T1000 (cell line): ENCODE measurements around the gene TGFBR2.
"Not testable (repeated sequence)": the region's sequence is repeated elsewhere in the genome, so short reads cannot be mapped to it uniquely, and the experiment has no call there.

Source experiments
- DNase-seq: peaks from one replicate; lab custom pipeline; 2025; ENCODE audit warnings: mixed read lengths; lab: John Stamatoyannopoulos, UW

Gene TGFBR2

DNA sequence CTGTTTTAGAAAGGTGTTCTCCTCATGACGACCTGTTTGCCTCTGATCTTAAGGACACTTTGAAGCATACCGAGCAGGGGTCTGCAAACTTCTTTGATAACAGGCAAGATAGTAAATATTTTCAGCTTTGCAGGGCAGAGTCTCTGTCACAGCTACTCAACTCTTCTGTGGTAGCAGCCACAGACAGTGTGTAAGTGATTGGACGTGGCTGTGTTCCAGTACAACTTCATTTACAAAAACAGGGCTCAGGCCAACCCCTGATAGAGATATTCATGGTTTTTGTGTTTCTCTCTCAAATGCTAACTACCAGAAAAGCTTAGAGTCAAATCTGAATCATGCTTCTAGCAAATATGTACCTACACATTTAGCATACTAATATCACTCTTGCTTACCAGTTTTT lies 51.5 kb downstream of the TGFBR2 start:
- DNase-seq: no peak

DNA sequence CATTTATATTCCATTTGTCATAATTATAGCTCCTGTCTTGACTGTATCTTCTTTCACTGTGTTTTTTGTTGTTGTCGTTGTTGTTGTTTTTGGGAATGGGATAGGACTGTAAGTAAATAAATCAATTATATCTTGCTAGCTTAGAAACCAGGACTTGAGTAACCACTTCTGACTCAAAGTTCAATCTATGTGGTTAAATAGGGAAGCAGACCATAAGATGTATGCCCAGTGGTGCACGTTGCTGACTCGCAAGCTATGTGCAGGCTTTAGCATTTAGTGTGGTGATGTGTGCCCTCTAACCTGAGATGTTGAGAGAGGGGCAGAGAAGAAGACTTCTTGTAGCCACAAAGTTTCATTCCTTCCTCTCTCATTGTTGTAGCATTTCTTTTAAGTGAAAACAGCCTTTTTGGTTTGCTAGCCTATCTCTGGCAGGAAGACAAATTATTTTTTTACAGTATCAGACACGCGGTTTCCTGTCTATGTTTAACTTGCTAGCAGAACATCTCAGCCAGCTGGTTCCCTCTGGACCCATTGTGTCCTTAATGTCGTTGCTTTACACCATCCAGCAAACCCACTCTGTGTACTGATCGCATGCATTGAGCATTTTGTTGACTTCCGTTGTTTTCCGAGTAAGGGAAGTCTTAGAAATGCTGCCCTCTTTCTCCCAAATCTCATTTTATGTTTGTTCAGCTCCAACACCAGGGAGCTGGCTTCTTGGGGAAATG lies 52.1 kb downstream of the TGFBR2 start:
- DNase-seq: no peak

DNA sequence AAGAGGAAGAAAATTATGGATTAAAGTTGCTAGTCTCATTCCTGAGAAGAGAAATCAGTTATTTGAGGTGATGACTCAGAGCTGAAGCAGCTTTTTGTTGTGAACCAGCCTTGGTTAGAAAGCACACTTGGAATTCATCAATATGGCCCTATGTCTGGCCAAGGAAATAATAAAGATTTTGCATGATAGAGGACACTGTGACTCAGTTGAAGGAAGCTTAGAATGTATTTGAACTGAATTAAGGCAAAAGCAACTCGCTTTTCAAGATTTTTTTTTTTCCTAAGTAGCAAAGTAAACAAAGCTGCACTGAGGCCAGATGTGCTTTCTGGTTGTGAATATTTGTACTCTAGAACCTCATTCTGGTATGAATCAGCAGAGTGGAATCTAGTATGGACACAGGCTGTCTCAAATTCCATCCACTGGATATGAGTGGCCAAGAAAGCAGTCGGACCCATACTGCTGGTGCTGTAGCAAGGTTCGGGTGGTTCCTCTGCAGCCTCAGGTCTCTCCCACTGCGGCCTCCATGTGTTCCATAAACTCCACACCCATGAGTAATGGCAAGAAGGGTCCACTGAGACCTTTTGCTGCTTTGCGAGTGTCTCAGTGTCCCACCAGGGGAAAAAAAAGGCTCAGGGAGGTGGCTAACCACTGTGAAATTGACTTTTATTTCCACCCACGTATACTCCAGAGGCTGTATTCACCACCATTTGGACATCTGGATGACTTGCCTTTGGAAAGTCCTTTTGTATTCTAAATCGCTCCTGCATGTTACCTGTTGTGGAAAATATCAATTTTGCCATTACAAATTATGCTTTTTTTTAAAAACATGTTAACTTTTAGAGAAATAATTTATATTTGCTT lies 53.1 kb downstream of the TGFBR2 start:
- peak; percentile 33 for DNase-seq

DNA sequence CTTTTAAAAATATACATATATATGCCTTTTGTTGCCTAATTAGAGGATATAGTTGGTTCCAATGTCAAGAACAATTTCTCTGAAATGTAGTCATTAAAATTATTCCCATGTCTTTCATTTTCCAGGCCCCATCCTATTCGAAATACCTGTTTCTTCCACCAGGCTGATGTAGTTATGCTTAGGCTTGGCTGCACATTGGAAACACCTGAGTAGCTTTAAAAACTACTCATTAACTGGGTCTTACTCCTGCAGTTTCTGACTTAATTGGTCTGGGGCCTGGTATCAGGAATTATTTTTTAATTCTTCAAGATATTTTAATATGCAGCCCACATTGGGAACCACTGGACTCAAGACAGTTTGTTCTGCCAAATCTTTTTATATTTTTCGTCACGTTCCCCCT lies 53.7 kb downstream of the TGFBR2 start:
- no peak for DNase-seq

DNA sequence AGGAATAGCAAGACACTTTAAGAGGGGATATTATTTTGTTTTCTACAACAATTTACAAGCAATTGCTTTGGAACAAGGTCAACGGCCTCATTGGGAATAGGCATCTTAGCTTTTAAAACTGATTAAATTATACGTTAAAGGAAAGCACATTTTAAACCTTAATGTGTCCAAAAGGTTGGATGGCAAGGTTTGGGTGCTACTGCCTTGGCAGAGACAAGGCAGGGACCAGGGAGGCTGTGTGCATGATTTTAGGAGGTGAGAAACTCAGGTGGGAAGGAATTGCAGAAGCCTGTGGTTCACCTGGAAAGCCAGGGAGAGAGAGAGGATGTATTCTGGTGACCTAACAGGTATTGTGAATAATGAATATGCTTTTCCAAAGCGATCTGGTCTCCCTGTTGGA lies 54.3 kb downstream of the TGFBR2 start:
- DNase-seq: no peak

DNA sequence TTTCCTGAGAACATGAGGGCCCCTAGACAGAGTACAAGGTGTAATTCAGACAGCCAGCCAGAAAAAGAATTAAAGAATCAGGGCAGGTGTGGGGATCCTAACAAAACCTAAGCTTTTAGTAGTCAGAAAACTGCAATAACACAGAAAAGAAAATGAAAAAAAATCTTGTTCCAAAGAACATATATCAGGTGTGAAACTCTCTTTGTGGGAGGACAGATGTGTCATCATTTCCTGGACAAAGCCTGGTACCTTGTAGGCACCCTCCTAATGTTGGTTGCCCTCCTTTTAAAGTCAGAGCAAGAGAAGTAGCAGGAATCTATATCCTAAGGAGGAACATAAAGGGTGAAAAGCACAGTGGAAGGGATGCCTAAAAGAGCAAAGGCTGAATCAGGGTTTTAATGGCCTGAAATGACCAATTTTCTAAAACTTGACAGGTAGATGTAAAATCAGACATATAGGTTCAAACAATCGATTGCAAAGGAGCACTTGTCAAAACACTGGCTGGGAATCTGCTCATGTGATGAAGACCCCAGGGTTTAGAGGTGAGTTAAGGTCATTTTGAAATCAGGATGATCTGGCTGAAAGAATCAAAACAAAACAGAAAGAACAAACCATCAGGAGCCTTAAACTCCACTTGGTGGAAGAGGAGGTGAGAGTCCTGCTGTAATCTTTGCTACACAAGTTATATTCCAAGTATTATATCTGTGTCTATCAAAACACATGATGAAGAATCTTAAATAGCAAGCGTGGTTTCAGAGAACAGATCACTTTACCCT lies 54.9 kb downstream of the TGFBR2 start:
- no peak for DNase-seq

DNA sequence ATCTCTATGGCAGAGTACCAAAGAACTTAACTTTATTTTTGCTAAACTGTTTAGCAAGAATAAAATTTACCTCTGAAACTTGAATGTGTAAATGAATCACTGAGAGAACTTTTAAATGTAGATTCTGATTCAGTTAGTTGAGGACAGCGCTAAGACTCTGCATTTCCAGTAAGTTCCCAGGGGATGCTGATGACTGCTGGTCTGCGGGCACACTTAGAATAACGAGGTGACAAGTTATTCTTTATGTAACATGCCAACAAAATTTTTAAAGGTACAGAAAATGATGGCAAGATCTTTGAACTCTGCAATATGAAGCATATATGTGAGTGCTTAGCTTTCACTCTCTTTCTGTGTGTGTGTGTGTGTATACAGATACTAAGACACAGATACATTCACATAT lies 56.4 kb downstream of the TGFBR2 start:
- no peak for DNase-seq

DNA sequence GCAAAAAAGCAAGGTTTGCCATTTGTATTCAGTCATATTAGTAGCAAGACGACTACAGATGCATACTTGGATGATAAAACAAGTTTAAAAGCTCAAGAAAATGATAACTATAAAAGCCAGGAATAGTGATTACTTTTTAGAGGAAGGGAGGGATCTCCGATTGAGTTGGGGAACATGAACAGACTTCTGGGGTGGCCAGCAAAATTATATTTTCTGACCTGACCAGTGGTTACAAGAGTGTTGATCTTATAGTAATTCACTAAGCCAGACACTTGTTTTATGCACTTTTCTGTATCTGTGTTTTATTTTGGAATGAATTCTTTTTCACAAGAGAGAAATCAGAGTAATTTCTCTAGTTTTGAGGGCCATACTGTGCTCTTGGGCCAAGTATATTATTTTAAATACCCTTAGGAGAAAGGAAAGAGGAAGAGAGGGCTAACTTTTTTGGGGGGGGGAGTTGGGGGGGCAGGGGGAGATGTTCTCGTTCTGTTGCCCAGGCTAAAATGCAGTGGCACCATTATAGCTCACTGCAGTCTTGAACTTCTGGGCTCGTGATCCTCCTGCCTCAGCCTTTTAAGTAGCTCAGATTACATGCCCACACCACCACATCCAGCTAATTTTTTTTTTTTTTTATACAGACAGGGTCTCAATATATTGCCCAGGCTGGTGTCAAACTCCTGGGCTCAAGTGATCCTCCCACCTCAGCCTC lies 57.3 kb downstream of the TGFBR2 start:
- no peak for DNase-seq

DNA sequence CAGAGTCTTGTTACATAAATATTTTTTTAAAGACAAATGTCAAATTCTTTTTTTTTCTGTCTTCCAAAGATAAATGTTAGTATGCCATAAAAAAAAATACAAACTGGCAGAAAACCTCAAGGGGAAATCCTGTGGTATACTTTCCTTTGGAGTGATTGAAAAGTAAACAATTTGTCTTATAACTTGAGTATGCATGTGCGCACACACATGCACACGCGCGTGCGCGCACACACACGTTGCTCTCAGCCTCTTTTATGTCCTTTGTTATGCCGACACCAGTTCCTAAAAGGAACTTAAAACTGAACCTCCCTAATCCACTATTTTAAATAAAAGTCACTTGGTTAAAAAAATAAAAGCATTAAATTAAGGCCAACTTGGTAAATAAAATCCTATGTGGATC lies 58.1 kb downstream of the TGFBR2 start:
- DNase-seq: no peak

DNA sequence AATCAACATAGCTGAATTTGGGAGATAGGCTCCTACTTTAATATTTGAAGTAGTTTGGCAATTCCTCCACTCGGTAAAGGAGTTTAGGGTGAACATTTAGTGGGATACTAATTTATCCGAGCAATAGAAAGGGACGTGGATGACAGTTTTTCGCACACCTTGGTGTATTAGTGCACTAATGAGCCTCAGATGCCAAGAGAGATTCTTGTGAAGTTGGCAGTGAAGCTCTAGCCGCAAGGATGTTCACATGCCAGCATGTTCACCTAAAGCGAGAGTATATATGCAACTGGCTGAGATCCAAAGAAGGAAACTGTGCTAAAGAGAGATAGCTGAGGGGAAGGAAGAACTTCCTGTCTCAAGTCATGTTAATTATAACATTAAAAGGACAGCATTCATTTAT lies 58.5 kb downstream of the TGFBR2 start:
- no peak for DNase-seq

DNA sequence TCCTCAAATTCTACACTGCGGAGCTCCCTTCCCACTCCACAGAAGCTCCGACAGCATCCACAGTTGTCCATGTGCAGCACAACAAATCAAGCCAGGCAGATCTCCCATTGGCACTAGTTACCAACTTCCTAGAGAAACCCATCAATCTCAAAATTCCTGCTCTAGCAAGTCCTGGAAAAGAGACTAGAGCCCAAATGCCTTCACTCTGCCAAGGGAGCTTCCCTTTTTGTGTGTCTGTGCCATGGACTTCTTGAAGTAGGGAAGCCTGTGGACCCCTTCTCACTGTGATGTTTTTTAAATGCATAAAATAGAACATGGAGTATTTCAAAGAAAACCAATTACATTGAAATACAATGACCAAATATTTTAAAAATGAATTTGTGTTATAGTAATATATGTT lies 59.1 kb downstream of the TGFBR2 start:
- DNase-seq: no peak

DNA sequence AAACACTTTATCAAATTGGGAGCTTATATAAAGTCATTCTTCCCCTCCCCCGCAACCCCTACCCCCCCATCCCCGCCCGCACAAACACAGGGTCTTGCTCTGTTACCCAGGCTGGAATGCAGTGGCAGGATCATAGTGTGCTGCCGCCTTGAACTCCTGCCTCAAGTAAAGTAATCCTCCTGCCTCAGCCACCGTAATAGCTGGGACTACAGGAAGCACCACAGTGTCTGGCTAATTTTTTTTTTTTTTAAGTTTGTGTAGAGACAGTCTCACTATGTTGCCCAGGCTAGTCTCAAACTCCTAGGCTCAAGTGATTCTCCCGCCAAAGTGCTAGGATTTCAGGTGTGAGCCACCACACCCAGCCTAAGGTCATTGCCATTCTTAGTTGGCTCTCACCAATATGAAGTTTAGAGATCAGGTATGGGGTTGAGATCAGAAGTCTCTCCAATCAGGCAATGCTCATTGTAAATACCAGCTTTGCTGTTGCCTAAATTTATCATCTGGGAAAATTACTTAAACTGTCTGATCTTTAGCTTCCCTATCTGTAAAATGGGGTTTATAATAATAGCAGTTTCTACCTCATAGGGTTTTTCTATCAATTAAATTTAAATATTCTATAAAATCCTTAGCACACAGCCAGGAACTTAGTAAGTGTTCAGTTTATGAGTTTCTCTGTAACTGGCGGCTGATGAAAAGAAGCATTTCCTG lies 60.3 kb downstream of the TGFBR2 start:
- no peak for DNase-seq

DNA sequence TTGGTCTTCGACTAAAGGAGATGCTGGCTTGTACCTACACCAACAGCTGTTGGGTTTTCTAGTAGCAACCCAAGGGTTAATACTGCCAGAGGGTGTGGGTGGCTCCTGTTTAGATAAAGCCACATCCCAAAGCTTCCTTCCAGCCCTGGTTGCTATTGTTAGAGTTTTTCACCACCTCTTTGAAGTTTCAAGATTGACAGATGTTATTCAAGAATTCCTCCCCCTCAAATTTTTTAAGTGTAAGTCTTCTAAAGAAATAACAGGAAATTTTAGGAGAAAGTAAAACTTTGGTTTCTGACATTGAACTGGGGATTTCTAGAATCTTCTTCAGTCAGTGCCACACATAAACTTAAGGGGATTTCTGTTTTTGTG lies 60.9 kb downstream of the TGFBR2 start:
- no peak for DNase-seq

DNA sequence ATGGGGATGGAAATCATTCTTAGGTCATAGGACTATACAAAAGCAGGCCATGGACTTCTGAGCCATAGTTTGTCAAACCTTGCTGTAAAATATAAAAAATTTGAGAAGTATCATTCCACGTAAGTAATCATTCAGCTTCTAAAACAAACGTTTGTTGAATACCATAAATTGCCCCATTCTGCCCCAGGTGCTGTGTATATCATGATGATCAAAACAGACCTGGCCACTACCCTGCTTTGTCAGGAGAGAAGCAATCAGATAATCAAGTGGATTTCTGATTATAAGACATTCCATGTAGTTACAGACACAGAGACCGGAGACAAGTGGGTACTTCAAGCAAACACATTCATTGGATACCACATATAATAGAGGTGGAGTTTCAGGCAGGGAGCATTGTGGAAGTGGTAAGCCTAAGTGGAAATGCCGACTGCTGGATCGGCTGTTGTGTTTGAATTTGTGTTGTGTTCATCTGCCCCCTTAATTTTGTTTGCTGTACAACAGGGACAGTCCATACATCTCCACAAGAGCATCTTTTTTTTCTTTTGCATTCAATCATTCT lies 61.7 kb downstream of the TGFBR2 start:
- no peak for DNase-seq

DNA sequence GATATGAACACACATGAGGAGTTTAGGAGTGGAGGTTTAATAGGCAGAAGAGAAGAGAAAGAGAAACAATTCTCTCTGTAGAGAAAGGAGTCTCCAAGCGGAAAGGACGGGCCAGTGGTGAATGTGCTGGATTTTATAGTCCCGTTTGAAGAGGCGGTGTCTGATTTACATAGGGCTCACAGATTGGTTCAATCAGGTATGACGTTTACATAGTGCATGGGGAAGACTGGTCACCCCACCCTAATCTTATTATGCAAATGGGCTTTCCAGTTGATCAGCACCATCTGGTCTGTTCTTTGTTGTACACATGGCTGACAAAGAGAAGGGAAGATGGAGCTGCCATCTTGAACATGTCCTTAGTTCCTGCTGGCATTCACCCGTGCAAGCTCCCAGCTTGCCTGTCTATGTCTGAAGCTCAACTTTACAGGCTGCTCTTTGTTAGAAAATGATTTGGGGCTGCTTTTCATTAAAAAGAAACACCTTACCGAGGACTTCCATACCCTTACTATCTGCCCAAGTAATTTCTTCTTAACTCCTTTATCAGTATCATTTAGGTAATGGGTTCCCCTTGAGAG lies 63.0 kb downstream of the TGFBR2 start:
- not testable (repeated sequence) for DNase-seq

DNA sequence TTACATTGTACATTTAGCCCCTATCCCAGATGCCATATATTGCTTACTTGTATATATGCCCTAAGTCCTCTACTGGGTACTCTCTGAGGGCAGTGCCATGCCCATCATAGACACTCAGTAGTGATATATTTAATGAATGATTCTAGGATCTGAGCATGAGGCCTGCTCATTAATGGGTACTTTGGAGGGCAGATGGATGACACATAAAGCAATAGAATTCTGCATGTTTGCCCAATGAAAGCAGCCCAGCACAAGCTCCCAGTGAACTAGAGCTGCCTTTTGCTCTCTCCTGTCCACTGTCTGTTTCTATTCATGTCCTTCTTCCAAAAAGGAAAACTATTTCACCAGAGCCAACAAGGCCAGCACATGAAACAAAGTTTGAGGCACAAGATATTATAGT lies 63.9 kb downstream of the TGFBR2 start:
- DNase-seq: no peak

DNA sequence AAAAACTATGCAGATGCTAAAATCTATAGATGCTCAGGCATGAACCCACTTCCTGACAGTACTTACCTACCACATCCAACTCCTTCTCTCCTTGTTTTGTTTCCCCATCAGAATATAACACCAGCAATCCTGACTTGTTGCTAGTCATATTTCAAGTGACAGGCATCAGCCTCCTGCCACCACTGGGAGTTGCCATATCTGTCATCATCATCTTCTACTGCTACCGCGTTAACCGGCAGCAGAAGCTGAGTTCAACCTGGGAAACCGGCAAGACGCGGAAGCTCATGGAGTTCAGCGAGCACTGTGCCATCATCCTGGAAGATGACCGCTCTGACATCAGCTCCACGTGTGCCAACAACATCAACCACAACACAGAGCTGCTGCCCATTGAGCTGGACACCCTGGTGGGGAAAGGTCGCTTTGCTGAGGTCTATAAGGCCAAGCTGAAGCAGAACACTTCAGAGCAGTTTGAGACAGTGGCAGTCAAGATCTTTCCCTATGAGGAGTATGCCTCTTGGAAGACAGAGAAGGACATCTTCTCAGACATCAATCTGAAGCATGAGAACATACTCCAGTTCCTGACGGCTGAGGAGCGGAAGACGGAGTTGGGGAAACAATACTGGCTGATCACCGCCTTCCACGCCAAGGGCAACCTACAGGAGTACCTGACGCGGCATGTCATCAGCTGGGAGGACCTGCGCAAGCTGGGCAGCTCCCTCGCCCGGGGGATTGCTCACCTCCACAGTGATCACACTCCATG lies 65.3 kb downstream of the TGFBR2 start:
- no peak for DNase-seq

DNA sequence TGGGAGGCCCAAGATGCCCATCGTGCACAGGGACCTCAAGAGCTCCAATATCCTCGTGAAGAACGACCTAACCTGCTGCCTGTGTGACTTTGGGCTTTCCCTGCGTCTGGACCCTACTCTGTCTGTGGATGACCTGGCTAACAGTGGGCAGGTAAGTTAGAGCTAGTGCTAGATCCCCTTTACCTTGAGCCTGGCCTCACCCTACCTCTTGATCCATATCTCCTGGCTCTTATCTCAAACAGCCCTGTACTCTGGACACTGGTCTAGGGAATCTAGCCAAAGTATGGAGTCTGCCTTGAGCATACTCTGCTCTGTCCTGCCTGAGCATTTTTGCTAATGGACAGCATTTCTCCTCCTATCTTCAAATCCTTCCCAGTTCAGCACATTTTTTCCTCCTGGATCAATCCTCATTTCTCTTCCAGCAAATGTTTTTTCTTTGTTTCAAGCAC lies 65.9 kb downstream of the TGFBR2 start:
- DNase-seq: no peak

DNA sequence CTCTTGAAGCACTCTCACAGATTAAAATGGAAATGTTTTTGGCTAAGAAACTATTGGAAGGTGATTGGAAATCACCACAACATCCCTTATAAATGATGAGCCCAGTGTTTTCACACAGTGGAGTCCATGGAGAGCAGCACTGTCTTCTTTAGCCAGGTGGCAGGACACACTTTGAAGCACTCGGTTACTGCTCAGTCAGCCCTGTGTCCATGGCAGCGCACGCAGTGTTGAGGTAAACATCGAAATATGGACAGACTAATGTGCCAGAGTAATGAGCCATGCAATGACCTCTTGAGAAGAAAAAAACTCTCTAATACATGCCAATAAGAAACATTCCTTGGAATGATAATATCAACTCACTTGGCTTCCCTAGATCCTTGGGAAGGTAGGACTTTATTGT lies 66.6 kb downstream of the TGFBR2 start:
- DNase-seq: no peak
